ENCODE measurements around the gene GPR146.

- TF ChIP-seq USF2 (CRISPR knock-in tag; IDR thresholded peaks at IDR 0.05), result no peak
- no peak for TF ChIP-seq CTCF (IDR thresholded peaks at IDR 0.05)
Observed at GRCh38 chr7:1097120-1097504, 52.8 kb downstream of the GPR146 start.
